AG09309 (cell line): ENCODE data around the gene MYO7A.

Experiments
- DNase-seq: peaks from one replicate; pipeline ENCODE4 v3.0.0-alpha.2; 2010; ENCODE audit warnings: low read depth
- H3K4me3 ChIP-seq: 2 replicates; pipeline ENCODE4 v1.5.1; 2011; ENCODE audit warnings: mild to moderate bottlenecking, low read depth, low read length, moderate library complexity; ENCODE audit not compliant: control insufficient read depth
- CTCF ChIP-seq: IDR thresholded peaks from 2 replicates; pipeline ENCODE4 v1.5.1; 2011; ENCODE audit warnings: mild to moderate bottlenecking, low read depth, low read length, inconsistent platforms; ENCODE audit not compliant: insufficient read depth, control insufficient read depth; ENCODE audit errors: missing control alignments

MYO7A gene

GRCh38 chr11:77209663-77210062 is 81.6 kb downstream of the MYO7A start:
- no peak for DNase-seq
- no peak for TF ChIP-seq CTCF
- H3K4me3 ChIP-seq: no peak overlapping the region

- TF ChIP-seq CTCF: no peak
- DNase-seq: no peak
- H3K4me3 ChIP-seq: no peak overlapping the region
Measured at GRCh38 chr11:77211040-77211451, 83.0 kb downstream of the MYO7A start.

- DNase-seq: no peak
- no peak overlapping the region for H3K4me3 ChIP-seq
- no peak for TF ChIP-seq CTCF
Measured at GRCh38 chr11:77211594-77212251, 83.7 kb downstream of the MYO7A start.

- no peak overlapping the region for H3K4me3 ChIP-seq
- DNase-seq: no peak
- no peak for TF ChIP-seq CTCF
Measured at GRCh38 chr11:77212314-77213007, 84.4 kb downstream of the MYO7A start.

- TF ChIP-seq CTCF: no peak
- no peak overlapping the region for H3K4me3 ChIP-seq
- no peak for DNase-seq
Measured at GRCh38 chr11:77213029-77213579, 85.1 kb downstream of the MYO7A start.

GRCh38 chr11:77213589-77214428 is 85.8 kb downstream of the MYO7A start:
- TF ChIP-seq CTCF: no peak
- no peak for DNase-seq

More at GRCh38 chr11:77213589-77214428, 85.8 kb downstream of the MYO7A start:
- H3K4me3 ChIP-seq: no peak overlapping the region
